ENCODE measurements around the gene CASKIN1. TPM values are rescaled to one million over a fixed set of nuclear protein-coding genes. Genes with fewer than 3 reads are reported as not detected.

CASKIN1 gene
- total RNA-seq, 1 donor from 2014 or later: 1.0 TPM

DNA sequence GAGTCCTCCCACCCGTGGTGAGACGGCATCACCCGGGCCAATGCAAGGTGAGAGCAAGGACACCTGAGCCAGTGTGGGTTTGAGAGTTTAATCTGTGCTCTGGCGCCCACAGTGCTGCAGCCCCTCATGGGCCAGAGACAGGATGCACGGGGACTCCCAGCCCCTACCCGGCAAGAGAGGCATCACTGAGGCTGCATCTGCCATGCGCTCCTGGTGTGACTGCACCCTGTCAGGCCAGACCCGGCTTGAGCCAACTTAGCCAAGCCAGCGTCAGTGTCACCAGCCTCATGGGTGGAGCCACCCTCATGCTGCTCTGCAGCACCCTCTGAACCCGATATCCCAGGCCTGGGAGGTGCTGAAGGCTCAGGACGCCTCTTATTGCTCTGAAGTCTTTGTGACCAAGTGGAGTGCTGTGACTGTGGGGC is 15.5 kb upstream of the CASKIN1 start:
- H3K9me3 Mint-ChIP-seq: no peaks in the 10 kb centered on the region
- DNase-seq (ENCODE audit: low spot score): no peak
- H3K27me3 Mint-ChIP-seq (ENCODE audit: low read depth): no peaks in the 10 kb centered on the region
- H3K36me3 Mint-ChIP-seq (ENCODE audit: low read depth): peaks cover 41% of the 10 kb centered on the region
- intact Hi-C loops (cut with micrococcal nuclease): no loop called here
- H3K4me1 Mint-ChIP-seq (ENCODE audit: low read depth): peaks cover 22% of the 10 kb centered on the region
- H3K4me3 Mint-ChIP-seq (ENCODE audit: low read depth): peak overlapping the region; percentile 42
- peak overlapping the region; percentile 2 for H3K27ac Mint-ChIP-seq

DNA sequence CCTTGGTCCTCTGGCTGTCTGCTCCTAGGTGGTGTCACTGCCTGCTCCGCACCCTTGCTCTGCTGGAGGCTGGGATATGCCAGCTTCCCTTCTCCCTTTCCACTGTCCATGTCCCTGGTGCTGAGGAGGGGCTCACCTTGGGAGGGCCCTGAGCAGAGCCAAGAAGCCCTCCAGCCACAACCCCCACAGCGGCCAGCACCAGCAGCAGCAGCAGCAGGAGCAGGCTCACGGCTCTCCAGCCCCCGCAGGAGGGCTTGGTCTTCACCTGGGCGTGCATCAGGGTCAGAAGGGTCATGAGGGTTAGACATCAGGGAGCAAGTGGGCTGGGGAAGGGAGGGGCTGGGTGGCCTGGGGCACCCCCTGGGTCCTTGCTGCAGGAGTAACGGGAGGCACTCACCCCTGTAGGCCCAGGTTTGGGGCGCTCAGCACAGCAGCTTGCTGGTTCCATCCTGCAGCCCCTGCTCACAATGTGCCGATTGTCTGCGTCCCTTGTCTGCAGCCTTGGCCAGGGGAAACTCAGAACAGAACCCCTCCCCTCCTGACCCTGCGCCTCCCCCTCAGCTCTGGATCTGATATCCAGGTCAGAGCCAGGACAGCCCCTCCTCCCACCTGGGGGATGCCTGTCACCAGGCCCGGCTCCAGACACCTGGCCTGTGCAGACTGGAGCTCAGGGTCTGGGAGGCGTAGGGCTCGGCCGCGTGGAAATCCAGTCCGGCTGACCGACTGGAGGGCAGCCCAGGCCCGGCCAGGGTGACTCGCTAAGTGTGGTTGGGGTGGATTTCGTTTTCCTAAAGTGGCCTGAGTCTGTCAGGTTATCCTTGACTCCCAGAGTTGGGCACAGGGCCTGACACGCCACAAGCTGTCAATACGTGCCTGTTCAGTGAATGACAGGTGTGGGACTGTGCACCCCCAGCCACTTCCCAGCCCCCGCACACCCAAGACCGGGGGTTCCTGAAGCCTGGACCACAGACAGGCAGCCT is 14.3 kb upstream of the CASKIN1 start, which contains the start of gene BRICD5:
Gene BRICD5, minus strand, starts transcription at position 478 of the 980 bp plus-strand sequence. Its CDS starts 30 bp downstream, at position 448.
- Mint-ChIP-seq H3K9me3 (no peaks in the 10 kb centered on the region), H3K4me1 (ENCODE audit: low read depth) (peaks cover 23% of the 10 kb centered on the region), H3K27me3 (ENCODE audit: low read depth) (no peaks in the 10 kb centered on the region), H3K36me3 (ENCODE audit: low read depth) (peaks cover 47% of the 10 kb centered on the region), H3K27ac (no peak within 1 kb of the TSS), H3K4me3 (ENCODE audit: low read depth) (peak within 1 kb of the TSS; percentile 15)
- intact Hi-C loops (cut with micrococcal nuclease): no loop called here
- no peak for DNase-seq (ENCODE audit: low spot score)

DNA sequence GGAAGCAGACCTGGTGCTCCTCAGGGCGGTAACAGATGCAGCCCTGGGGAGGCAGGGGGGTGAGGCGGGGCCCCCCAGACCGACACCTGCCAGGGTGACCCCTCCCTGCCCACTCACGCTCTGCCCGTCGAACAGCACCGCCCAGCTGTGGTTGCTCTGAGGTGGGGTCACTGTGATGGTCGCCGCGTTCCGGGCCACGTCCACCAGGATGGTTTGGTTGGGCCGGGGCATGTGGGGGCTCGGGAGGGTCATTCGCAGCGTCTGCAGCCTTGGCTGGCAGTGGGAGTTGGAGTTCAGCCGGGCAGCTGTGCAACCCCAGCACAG is 13.6 kb upstream of the CASKIN1 start:
- Mint-ChIP-seq H3K36me3 (ENCODE audit: low read depth) (peaks cover 47% of the 10 kb centered on the region), H3K4me1 (ENCODE audit: low read depth) (peaks cover 23% of the 10 kb centered on the region), H3K9me3 (no peaks in the 10 kb centered on the region), H3K4me3 (ENCODE audit: low read depth) (no peak overlapping the region), H3K27me3 (ENCODE audit: low read depth) (no peaks in the 10 kb centered on the region), H3K27ac (no peak overlapping the region)
- intact Hi-C loops (cut with micrococcal nuclease): no loop called here
- DNase-seq (ENCODE audit: low spot score): no peak

DNA sequence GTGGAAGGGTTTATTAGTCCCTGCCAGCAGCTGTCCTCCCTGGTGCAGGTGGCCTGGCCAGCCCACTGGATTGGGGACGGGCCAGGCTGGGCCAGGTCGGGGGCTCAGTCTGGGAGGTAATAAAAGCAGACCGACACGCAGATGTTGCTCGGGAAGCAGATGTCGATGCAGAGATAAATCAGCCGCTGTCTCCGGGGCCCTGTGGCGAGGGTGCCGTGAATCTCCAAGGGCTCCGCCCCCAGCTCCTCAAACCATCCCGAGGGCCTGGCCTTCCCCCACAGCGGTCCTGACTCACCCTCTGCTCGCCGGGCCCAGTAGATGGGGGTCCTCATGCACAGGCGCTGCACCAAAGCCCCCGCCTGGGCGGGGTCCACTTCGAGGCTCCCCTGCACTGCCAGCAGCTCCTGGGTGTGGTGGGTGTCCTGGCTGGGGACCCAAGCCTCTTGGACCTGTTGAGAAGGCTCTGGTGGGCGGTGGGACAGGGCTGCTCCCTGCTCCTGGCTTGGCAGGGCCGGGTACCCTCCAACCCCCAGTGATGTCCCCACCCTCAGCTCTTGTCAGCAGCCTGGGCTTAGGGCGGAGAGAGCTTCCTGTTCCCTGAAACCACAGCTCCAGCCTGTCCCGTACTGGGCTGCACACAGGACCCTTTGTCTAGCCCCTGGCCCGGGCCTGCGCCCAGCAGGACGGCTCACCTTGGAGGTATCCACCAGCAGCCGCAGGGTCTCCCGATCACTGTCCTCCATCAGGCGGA is 13.0 kb upstream of the CASKIN1 start:
- no peak overlapping the region for H3K4me3 Mint-ChIP-seq (ENCODE audit: low read depth)
- intact Hi-C loops (cut with micrococcal nuclease): no loop called here
- H3K27ac Mint-ChIP-seq: no peak overlapping the region
- no peak for DNase-seq (ENCODE audit: low spot score)
- H3K36me3 Mint-ChIP-seq (ENCODE audit: low read depth): peaks cover 47% of the 10 kb centered on the region
- H3K9me3 Mint-ChIP-seq: no peaks in the 10 kb centered on the region
- H3K4me1 Mint-ChIP-seq (ENCODE audit: low read depth): peaks cover 27% of the 10 kb centered on the region
- H3K27me3 Mint-ChIP-seq (ENCODE audit: low read depth): no peaks in the 10 kb centered on the region

DNA sequence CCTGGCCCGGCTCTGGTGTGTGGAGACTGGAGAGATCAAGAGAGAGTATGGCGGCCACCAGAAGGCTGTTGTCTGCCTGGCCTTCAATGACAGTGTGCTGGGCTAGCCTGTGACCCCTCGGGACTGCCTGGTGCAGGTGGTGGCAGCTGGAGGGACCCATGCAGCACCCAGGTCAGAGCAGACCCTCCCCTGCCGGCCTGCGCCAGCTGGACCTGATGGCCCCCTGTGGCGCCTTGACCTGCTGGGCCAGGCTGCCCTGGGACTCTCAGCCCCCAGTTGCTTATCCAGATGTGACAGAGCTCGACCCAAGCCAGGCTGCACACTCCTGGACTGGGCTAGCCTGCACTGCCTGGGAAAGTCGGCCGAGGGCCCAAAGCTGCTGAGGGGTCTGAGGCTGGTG is 12.4 kb upstream of the CASKIN1 start:
- peaks cover 47% of the 10 kb centered on the region for H3K36me3 Mint-ChIP-seq (ENCODE audit: low read depth)
- DNase-seq (ENCODE audit: low spot score): no peak
- peaks cover 29% of the 10 kb centered on the region for H3K4me1 Mint-ChIP-seq (ENCODE audit: low read depth)
- no peak overlapping the region for H3K27ac Mint-ChIP-seq
- intact Hi-C loops (cut with micrococcal nuclease): no loop called here
- no peak overlapping the region for H3K4me3 Mint-ChIP-seq (ENCODE audit: low read depth)
- H3K9me3 Mint-ChIP-seq: no peaks in the 10 kb centered on the region
- no peaks in the 10 kb centered on the region for H3K27me3 Mint-ChIP-seq (ENCODE audit: low read depth)

DNA sequence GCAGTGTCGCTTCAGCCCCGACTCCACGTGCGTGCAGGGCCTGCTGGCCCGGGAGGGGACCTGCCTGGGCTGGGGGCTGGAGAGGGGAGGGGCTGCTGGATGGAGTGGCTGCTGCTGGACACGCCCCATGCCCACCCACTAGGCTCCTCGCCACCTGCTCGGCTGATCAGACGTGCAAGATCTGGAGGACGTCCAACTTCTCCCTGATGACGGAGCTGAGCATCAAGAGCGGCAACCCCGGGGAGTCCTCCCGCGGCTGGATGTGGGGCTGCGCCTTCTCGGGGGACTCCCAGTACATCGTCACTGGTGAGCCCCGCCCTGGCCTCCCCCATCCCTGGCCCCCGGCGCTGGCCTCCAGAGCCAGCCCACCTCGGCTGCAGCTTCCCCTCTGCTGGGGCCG is 11.9 kb upstream of the CASKIN1 start:
- no peak overlapping the region for H3K4me3 Mint-ChIP-seq (ENCODE audit: low read depth)
- H3K27me3 Mint-ChIP-seq (ENCODE audit: low read depth): no peaks in the 10 kb centered on the region
- peaks cover 28% of the 10 kb centered on the region for H3K4me1 Mint-ChIP-seq (ENCODE audit: low read depth)
- DNase-seq (ENCODE audit: low spot score): no peak
- H3K27ac Mint-ChIP-seq: no peak overlapping the region
- H3K36me3 Mint-ChIP-seq (ENCODE audit: low read depth): peaks cover 43% of the 10 kb centered on the region
- H3K9me3 Mint-ChIP-seq: no peaks in the 10 kb centered on the region
- intact Hi-C loops (cut with micrococcal nuclease): no loop called here

DNA sequence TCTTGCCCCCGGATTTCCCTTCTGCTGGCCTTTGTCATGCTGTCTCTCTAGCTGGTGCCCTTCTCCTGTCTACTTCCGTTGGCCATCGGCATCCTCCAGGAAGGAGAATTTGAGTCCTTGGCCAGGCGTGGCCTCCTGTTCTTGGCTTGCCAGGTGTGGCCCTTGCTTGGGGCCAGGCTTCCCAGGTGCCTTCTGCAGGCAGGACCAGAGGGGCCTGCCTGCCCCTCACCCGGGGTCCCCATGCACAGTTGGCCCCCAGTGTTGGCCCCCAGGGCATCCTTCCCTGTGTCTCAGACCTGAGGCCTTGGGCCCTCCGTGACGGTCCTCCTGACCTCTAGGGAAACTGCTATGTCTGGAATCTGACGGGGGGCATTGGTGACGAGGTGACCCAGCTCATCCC is 11.5 kb upstream of the CASKIN1 start:
- peak overlapping the region; percentile 64 for H3K4me3 Mint-ChIP-seq (ENCODE audit: low read depth)
- H3K4me1 Mint-ChIP-seq (ENCODE audit: low read depth): peaks cover 25% of the 10 kb centered on the region
- DNase-seq (ENCODE audit: low spot score): no peak
- no peaks in the 10 kb centered on the region for H3K27me3 Mint-ChIP-seq (ENCODE audit: low read depth)
- intact Hi-C loops (cut with micrococcal nuclease): no loop called here
- H3K9me3 Mint-ChIP-seq: no peaks in the 10 kb centered on the region
- peak overlapping the region; percentile 25 for H3K27ac Mint-ChIP-seq
- H3K36me3 Mint-ChIP-seq (ENCODE audit: low read depth): peaks cover 38% of the 10 kb centered on the region

DNA sequence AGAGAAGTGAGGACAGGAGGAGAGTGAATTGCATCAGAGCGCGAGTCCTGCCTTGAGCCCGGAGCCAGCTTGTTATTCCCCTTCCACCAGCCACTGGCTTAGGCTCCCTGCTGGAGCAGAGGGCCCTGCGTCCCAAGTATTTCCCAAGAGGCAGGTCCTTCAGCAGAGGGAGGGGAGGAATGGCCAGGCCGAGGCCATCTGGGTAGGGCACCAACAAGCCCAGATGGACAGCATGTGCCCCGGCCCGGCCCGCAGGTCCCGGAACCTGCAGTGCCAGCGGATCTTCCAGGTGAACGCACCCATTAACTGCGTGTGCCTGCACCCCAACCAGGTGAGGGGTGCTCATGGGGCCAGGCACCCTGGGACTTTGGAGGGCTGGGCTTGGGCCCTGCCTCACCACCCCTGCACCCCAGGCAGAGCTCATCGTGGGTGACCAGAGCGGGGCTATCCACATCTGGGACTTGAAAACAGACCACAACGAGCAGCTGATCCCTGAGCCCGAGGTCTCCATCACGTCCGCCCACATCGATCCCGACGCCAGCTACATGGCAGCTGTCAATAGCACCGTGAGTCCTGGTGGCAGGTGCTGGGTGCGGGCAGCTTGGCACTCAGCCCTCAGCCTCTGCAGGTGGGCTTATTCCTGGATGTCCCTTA is 10.5 kb upstream of the CASKIN1 start:
- H3K27me3 Mint-ChIP-seq (ENCODE audit: low read depth): peaks cover 6% of the 10 kb centered on the region
- H3K9me3 Mint-ChIP-seq: no peaks in the 10 kb centered on the region
- DNase-seq (ENCODE audit: low spot score): no peak
- H3K4me1 Mint-ChIP-seq (ENCODE audit: low read depth): peaks cover 19% of the 10 kb centered on the region
- peaks cover 30% of the 10 kb centered on the region for H3K36me3 Mint-ChIP-seq (ENCODE audit: low read depth)
- H3K4me3 Mint-ChIP-seq (ENCODE audit: low read depth): peak overlapping the region; percentile 74
- peak overlapping the region; percentile 25 for H3K27ac Mint-ChIP-seq
- intact Hi-C loops (cut with micrococcal nuclease): no loop called here

DNA sequence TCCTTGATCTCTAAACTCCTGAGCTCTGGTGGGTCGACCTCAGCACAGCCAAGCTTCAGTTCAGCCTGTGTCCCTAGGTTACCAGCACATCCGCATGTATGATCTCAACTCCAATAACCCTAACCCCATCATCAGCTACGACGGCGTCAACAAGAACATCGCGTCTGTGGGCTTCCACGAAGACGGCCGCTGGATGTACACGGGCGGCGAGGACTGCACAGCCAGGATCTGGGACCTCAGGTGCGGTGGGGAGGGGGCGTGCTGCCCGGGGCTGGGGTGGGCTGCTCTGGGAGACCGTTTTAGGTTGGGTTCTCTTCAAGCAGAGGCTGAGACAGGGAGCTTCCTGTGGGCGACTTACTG is 10.0 kb upstream of the CASKIN1 start:
- peak overlapping the region; percentile 74 for H3K4me3 Mint-ChIP-seq (ENCODE audit: low read depth)
- intact Hi-C loops (cut with micrococcal nuclease): no loop called here
- H3K27ac Mint-ChIP-seq: peak overlapping the region; percentile 44
- no peaks in the 10 kb centered on the region for H3K9me3 Mint-ChIP-seq
- peaks cover 26% of the 10 kb centered on the region for H3K36me3 Mint-ChIP-seq (ENCODE audit: low read depth)
- no peak for DNase-seq (ENCODE audit: low spot score)
- peaks cover 10% of the 10 kb centered on the region for H3K27me3 Mint-ChIP-seq (ENCODE audit: low read depth)
- H3K4me1 Mint-ChIP-seq (ENCODE audit: low read depth): peaks cover 18% of the 10 kb centered on the region

DNA sequence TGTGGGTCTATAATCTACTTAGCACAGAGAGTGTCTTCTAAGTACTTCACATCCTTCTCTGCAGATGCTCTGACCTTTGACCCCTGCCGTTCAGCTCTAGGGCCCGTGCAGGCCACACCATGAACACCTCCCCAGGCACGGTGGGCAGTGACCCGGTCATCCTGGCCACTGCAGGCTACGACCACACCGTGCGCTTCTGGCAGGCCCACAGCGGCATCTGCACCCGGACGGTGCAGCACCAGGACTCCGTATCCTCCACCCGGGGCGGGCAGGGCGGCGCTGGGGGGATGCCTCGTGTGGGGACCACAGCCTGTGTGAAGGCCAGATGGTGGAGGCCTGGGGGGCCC is 9.5 kb upstream of the CASKIN1 start:
- intact Hi-C loops (cut with micrococcal nuclease): loop anchor here (1.0 kb wide), 1 partner anchor 17 kb away; the partner anchor contains the start of gene E4F1
- DNase-seq (ENCODE audit: low spot score): no peak
- Mint-ChIP-seq H3K27ac (peak overlapping the region; percentile 69), H3K9me3 (no peaks in the 10 kb centered on the region), H3K4me3 (ENCODE audit: low read depth) (peak overlapping the region; percentile 74), H3K27me3 (ENCODE audit: low read depth) (peaks cover 10% of the 10 kb centered on the region), H3K36me3 (ENCODE audit: low read depth) (peaks cover 26% of the 10 kb centered on the region), H3K4me1 (ENCODE audit: low read depth) (peaks cover 18% of the 10 kb centered on the region)

DNA sequence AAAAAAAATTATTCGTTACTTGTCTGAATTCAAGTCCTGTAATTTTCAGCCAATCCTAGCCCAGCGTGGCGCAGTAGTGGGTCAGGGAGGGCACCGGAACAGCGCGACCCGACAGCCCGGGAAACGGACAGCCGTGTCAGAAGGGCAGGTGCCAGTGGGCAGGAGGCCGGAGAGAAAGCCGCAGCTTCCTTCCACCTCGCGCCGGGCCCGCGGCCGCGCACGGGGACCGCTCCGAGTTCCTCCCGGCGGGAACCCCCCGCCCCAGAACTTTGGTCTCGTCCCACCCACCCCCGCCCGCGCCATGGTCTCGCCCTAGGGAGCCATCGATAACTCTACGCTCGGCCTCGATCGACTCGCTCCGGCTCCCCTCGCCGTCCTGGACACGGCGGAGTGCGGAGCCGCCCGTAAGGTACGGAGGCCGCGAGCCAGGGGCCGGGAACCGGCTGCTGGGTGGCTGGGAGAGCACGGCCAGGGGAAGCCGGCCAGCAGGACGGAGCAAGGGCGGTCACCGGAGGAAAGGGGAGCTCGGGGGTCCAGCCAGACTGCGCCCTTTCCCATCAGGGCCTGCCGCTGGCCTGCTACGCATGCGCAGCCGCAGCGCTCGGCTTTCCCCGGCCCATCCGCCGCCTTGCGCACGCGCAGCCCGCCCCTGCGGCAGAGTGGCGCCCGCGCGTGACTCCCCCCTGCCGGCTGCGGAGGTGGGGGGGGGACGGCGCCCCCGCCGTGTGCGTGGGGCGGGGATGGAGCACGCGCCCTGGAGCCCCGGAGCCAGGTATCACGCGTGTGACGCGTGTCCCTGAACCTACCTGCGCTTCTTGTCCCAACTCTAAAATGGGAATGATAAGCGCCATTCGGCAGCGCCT is 8.9 kb upstream of the CASKIN1 start, which contains the start of gene MLST8:
Gene MLST8, plus strand, starts transcription at position 351 of the 863 bp plus-strand sequence. CDS start 632 bp downstream, outside the sequence.
- DNase-seq (ENCODE audit: low spot score): peak; percentile 89
- Mint-ChIP-seq H3K4me3 (ENCODE audit: low read depth) (peak within 1 kb of the TSS; percentile 81), H3K36me3 (ENCODE audit: low read depth) (peaks cover 26% of the 10 kb centered on the region), H3K27me3 (ENCODE audit: low read depth) (peaks cover 12% of the 10 kb centered on the region), H3K9me3 (no peaks in the 10 kb centered on the region), H3K27ac (peak within 1 kb of the TSS; percentile 69), H3K4me1 (ENCODE audit: low read depth) (peaks cover 18% of the 10 kb centered on the region)
- intact Hi-C loops (cut with micrococcal nuclease): loop anchor here (1.0 kb wide), 1 partner anchor 18 kb away; the partner anchor contains the start of gene E4F1

Data from activated T-helper 2 cell treated with anti-CD3 and anti-CD28 coated beads, Interferon-gamma antibody, Interleukin-2, Interleukin-4, amounts not matched to agents 10 μg/mL and 5 μg/mL and 100 μg/mL, durations not matched to agents 14 hours and 24 hours and 36 hours (primary cell).